ENCODE measurements around the gene LIMS2.

DNA sequence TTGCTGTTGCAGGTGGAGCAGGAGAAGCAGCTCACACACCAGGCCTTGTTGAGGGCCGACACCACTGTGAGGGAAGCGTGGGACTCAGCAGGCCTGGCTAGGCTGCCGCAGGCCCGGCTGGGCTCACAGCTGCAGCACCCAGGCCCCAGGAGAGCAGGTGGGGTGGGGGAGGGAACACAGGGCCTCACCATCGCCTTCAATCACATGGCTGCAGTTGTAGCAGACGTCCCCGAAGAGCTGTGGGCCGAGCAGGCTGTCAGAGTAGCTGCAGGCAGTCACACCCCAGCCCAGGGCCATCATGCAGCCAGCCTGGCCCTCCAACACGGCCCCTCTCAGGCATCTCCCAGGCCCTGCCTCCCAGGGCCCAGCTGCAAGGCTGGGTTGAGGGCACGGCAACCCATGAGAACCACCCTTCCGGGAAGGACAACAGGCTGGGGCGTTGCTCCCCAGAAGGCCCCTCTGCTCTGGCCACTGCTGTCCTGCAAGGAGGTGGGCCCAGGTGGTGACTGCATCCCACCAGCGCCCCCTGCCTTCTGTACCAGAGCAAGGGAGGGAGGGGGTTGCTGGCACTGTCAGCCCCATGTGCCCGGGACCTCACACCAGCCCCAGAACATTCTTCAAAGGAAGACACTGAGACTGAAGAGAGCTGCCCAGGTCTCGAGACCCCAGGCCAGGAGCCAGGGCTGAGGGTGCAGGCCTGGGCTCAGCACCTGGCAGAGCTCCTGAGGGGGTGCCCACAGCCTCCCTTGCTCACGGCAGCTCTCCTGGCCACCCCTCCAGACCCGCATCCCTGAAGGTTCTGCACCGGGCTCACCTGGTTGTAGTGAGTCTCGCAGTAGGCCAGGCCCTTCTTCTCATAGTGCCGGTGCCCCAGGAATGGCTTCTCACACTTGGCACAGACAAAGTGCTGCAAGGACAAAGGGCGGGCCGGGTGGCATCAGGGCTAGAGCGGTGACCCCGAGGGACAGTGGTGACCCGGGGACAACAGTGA is 35.0 kb downstream of the LIMS2 start:
- TF ChIP-seq, protein P1, sequence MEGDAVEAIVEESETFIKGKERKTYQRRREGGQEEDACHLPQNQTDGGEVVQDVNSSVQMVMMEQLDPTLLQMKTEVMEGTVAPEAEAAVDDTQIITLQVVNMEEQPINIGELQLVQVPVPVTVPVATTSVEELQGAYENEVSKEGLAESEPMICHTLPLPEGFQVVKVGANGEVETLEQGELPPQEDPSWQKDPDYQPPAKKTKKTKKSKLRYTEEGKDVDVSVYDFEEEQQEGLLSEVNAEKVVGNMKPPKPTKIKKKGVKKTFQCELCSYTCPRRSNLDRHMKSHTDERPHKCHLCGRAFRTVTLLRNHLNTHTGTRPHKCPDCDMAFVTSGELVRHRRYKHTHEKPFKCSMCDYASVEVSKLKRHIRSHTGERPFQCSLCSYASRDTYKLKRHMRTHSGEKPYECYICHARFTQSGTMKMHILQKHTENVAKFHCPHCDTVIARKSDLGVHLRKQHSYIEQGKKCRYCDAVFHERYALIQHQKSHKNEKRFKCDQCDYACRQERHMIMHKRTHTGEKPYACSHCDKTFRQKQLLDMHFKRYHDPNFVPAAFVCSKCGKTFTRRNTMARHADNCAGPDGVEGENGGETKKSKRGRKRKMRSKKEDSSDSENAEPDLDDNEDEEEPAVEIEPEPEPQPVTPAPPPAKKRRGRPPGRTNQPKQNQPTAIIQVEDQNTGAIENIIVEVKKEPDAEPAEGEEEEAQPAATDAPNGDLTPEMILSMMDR (IDR thresholded peaks at IDR 0.05 in 8 of 11, conservative IDR thresholded peaks at IDR 0.05 in 3 of 11) = peak in 6 of 11 experiments; percentile 20 to 56 (median 32)
- TF ChIP-seq POLR2A (IDR thresholded peaks at IDR 0.05) = no peak

Data from spleen (tissue), 7 donors.